ENCODE measurements around the gene FSHR. TPM values are rescaled to one million over a fixed set of nuclear protein-coding genes. Genes with fewer than 3 reads are reported as not detected.

FSHR gene
- total and polyA plus RNA-seq, 4 donors: not detected

- DNase-seq (ENCODE audit: low spot score): no peak
- no peak overlapping the region for H3K9ac ChIP-seq (ENCODE audit: low read depth in 1 of 2, low read length in 2 of 2)
- no peaks in the 10 kb centered on the region for H3K27me3 ChIP-seq (ENCODE audit: control insufficient read depth in 4 of 4, insufficient read depth in 4 of 4, low read length in 3 of 4)
- H3K36me3 ChIP-seq (ENCODE audit: control insufficient read depth in 4 of 4, insufficient read depth in 3 of 4, low read depth in 1 of 4, low read length in 3 of 4): no peaks in the 10 kb centered on the region
- no peak overlapping the region for H3K27ac ChIP-seq (ENCODE audit: low read depth in 1 of 2, low read length in 2 of 2)
- WGBS: 70% methylated on average over 2 of the region's 2 CpGs
- H3K9me3 ChIP-seq (ENCODE audit: control insufficient read depth in 4 of 4, low read length in 3 of 4): no peaks in the 10 kb centered on the region
- TF ChIP-seq MAX (IDR thresholded peaks at IDR 0.05): no peak
- no peak for TF ChIP-seq CTCF (IDR thresholded peaks at IDR 0.05; ENCODE audit: low read depth, low read length, missing input control)
- no peak for TF ChIP-seq REST (IDR thresholded peaks at IDR 0.05)
- TF ChIP-seq RAD21 (IDR thresholded peaks at IDR 0.05): no peak
- no peak for TF ChIP-seq HNF4A (conservative IDR thresholded peaks at IDR 0.05)
- TF ChIP-seq FOXA1 (IDR thresholded peaks at IDR 0.05): no peak
- no peak for TF ChIP-seq GABPA (IDR thresholded peaks at IDR 0.05 in 1 of 2, conservative IDR thresholded peaks at IDR 0.05 in 1 of 2)
- no peak for TF ChIP-seq ZBTB33 (IDR thresholded peaks at IDR 0.05)
- no peak for TF ChIP-seq SP1 (IDR thresholded peaks at IDR 0.05)
- no peak for TF ChIP-seq ATF3 (IDR thresholded peaks at IDR 0.05)
- no peak for TF ChIP-seq FOXA2 (IDR thresholded peaks at IDR 0.05)
- TF ChIP-seq JUND (IDR thresholded peaks at IDR 0.05): no peak
- TF ChIP-seq NR2F2 (IDR thresholded peaks at IDR 0.05): no peak
- TF ChIP-seq EGR1 (IDR thresholded peaks at IDR 0.05; ENCODE audit: low read depth in 2 of 2): no peak
- no peak for TF ChIP-seq YY1 (IDR thresholded peaks at IDR 0.05)
- no peak for TF ChIP-seq RXRA (IDR thresholded peaks at IDR 0.05)
- no peak for TF ChIP-seq HNF4G (IDR thresholded peaks at IDR 0.05)
- TF ChIP-seq TAF1 (conservative IDR thresholded peaks at IDR 0.05): no peak
- no peaks in the 10 kb centered on the region for H3K4me1 ChIP-seq (ENCODE audit: control insufficient read depth in 4 of 4, insufficient read depth in 4 of 4, low read length in 3 of 4)
- H3K4me3 ChIP-seq (ENCODE audit: low read depth in 1 of 3, low read length in 3 of 3): no peak overlapping the region
Observed at GRCh38 chr2:49111006-49111405, 43.3 kb downstream of the FSHR start.
